Muscle of leg (tissue), 11 donors: ENCODE data around the gene SERPINB8. TPM values are rescaled to one million over a fixed set of nuclear protein-coding genes. Genes with fewer than 3 reads are reported as not detected.

Experiments used
- DNase-seq: peaks from one replicate; pipeline ENCODE4 v3.0.0; 2013
- H3K27ac ChIP-seq: one replicate; pipeline ENCODE4 v1.5.1; 2013; ENCODE audit warnings: mild to moderate bottlenecking, low read length, control low read depth
- H3K27me3 ChIP-seq: one replicate; pipeline ENCODE4 v1.6.1; 2013; ENCODE audit warnings: low read length; ENCODE audit not compliant: control insufficient read depth, insufficient read depth
- H3K36me3 ChIP-seq: one replicate; pipeline ENCODE4 v1.6.1; 2013; ENCODE audit warnings: low read length; ENCODE audit not compliant: control insufficient read depth, insufficient read depth
- H3K4me1 ChIP-seq: one replicate; pipeline ENCODE4 v1.6.1; 2013; ENCODE audit warnings: low read length; ENCODE audit not compliant: control insufficient read depth, insufficient read depth
- H3K4me3 ChIP-seq: one replicate; pipeline ENCODE4 v1.5.1; 2013; ENCODE audit warnings: low read length, control low read depth
- H3K9me3 ChIP-seq: replicated peaks from 2 replicates; pipeline ENCODE4 v1.6.1; 2013; ENCODE audit warnings: low read depth, low read length; ENCODE audit not compliant: control insufficient read depth
- WGBS: methylation state at CpG from one replicate; pipeline ENCODE4 v1.1.5; 2013; ENCODE audit warnings: missing lambda C conversion rate; ENCODE audit not compliant: insufficient coverage; 5-methylcytosine and 5-hydroxymethylcytosine counted together
- polyA plus RNA-seq, 8 donors: library from polyadenylated mRNA; unstranded; fragments of 120-200 nt; gene quantifications; one replicate each; pipeline versions ENCODE4 v1.2.1 to v1.2.3, GENCODE V29; 2013; ENCODE audit warnings: inconsistent platforms in 1 of 8, low replicate concordance in 1 of 8; ENCODE audit not compliant: insufficient read length in 8 of 8, insufficient read depth in 1 of 8
- total RNA-seq: library from RNA; stranded (reverse); fragments of 120-200 nt; gene quantifications from one replicate; pipeline ENCODE4 v1.2.4, GENCODE V29; 2013

The SERPINB8 gene
- total and polyA plus RNA-seq, 9 donors: 0.93 to 2.6 (median 1.6) TPM

DNA sequence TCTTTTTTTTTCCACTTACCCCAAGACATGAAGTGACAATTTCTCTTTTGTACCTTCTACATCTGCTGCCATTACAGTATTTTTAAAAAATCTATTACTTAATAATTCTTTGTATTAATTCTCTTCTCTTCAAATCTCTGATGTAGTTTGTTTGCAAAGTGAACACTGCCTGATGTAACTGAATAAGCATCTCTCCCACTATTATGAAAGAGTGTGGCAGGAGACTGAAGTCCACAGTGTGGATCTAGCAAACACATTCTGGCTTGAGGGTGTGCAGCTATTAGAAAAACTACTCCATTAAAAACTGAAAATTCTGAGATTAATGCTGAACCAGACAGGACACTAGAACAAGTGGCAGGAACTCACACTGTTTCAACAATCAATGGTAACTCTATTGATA lies 5.0 kb upstream of the SERPINB8 start:
- Histone ChIP-seq H3K4me1 (peaks cover 3% of the 10 kb centered on the region), H3K27me3 (peaks cover 10% of the 10 kb centered on the region), H3K9me3 (no peaks in the 10 kb centered on the region), H3K4me3 (no peak overlapping the region), H3K27ac (no peak overlapping the region), H3K36me3 (no peaks in the 10 kb centered on the region)
- DNase-seq: no peak

DNA sequence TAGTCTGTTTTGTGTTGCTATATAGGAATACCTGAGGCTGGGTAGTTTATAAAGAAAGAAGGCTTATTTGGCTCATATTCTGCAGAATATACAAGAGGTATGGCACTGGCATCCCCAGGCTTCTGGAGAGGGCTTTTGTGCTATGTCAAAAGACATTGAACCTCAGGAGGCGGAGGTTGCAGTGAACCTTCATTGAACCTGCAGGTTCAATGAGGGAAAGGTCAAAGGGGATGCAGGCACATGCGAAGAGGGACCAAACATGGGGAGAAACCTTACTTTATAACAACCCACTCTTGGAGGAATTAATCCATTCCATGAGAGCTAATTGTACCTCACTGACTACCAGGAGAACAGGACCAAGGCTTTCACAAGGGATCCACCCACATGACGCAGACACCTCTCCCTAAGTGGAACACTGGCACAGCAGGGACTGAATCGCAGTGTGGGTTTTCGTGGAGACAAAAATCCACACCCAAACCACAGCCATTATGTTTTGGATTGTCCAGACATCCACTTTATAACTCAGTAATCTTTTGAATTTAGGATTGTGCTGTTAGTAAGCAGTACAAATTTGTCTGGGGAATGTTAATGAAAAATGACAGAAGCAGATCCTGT lies 4.1 kb upstream of the SERPINB8 start:
- H3K9me3 ChIP-seq: no peaks in the 10 kb centered on the region
- H3K36me3 ChIP-seq: no peaks in the 10 kb centered on the region
- peaks cover 7% of the 10 kb centered on the region for H3K27me3 ChIP-seq
- H3K4me1 ChIP-seq: peaks cover 7% of the 10 kb centered on the region
- H3K27ac ChIP-seq: no peak overlapping the region
- DNase-seq: no peak
- WGBS: no CpG with 5 or more reads among the region's 5 CpGs
- H3K4me3 ChIP-seq: no peak overlapping the region

DNA sequence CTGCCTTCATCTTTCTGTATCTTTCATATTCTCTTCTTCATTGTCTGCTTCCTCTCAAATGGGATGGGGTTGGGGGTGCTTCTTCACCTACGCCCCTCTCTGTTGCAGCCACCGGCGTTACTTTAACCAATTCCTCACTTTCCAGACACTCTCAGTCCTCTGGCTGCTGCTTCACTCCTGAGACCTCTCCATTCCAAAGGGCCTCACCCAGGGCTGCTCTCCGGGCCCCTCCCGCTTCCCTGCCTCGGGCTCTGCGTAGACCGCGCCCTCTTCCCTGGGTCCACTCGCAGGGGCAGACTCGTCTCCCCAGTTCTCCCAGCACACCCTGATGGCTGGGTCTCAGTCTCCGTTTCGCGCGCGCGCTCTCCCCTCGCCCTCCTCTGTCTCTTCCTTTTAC lies 926 bp downstream of the SERPINB8 start:
- H3K9me3 ChIP-seq: no peaks in the 10 kb centered on the region

DNA sequence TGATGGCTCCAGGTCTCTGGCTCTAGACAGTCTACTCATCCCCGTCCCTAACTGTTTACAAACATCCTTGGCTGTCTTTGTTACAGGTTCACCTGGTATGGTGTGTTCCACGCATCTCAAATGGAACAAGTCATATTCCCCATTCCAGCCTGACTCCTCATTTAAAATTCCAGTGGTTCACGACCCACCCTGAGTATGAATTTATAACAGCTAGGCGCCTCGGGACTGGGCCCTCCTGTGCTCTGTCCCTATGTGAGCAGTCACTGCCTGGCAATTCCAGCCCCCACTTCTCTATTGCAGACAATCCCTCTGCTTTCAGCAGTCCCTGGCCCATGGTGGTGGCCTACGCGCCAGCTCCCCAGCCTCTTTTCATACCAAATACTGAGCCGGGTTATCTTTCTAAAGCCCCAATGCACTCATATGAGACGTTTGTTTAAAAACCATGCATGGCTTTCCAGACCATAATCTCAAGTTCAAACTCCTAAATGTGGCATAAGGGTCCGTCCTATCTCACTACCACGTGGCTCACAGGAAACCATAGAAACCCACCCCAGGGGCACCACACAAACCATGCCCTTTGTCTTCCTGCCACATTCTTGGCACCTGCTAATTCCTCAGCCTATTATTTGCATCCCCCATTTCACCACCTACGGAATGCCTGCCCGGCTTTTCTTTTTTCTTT lies 1.6 kb downstream of the SERPINB8 start:
- Histone ChIP-seq H3K36me3 (no peaks in the 10 kb centered on the region), H3K27ac (no peak overlapping the region), H3K4me3 (no peak overlapping the region), H3K27me3 (no peaks in the 10 kb centered on the region), H3K9me3 (no peaks in the 10 kb centered on the region), H3K4me1 (peaks cover 11% of the 10 kb centered on the region)
- 72% methylated on average over 11 of the region's 13 CpGs for WGBS
- DNase-seq: no peak

More for the DNA sequence above, 926 bp downstream of the SERPINB8 start:
- Histone ChIP-seq H3K4me3 (peak overlapping the region; percentile 84), H3K36me3 (no peaks in the 10 kb centered on the region), H3K27me3 (peaks cover 2% of the 10 kb centered on the region), H3K27ac (peak overlapping the region; percentile 87), H3K4me1 (peaks cover 11% of the 10 kb centered on the region)
- WGBS: 2% methylated on average over 12 of the region's 18 CpGs
- peak; percentile 39 for DNase-seq

DNA sequence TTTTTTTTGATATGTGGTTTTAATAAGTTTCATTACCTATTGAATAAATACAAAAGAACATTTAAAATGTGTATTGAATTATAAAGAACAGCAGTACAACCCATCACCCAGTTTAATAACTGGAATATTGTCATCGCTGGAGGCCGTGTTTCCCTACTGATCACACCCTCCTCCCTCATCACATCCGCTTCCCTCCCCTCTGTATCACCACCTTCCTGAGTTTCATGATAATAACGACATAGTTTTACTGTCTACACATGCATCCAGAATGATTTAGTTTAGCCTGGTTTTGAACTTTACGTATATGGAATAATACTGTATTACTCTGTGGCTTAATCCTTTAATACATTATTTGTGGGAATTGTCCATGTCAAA lies 2.1 kb downstream of the SERPINB8 start:
- Histone ChIP-seq H3K4me3 (no peak overlapping the region), H3K9me3 (no peaks in the 10 kb centered on the region), H3K4me1 (peaks cover 11% of the 10 kb centered on the region), H3K36me3 (no peaks in the 10 kb centered on the region), H3K27ac (no peak overlapping the region), H3K27me3 (no peaks in the 10 kb centered on the region)
- WGBS: 100% methylated on average over 1 of the region's 5 CpGs
- no peak for DNase-seq

DNA sequence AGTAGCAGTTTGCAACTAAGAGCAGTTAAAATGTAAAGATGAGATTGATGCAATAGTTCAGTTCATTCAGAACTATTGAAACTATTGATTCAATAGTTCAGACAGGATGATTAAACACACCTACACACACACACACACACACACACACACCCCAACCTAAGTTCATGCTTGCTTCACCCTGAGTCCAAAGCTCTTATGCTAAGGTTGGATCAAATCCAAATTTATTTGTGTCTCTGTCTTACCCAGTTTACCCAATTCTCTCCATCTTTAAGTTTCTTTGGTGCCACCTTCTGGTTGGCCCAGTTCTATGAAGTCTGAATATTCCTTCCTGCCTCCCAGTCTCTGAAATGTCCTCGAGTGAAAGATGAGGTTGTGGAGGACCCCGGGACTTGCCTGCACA lies 5.1 kb downstream of the SERPINB8 start:
- H3K27me3 ChIP-seq: no peaks in the 10 kb centered on the region
- H3K4me3 ChIP-seq: no peak overlapping the region
- H3K4me1 ChIP-seq: peaks cover 7% of the 10 kb centered on the region
- DNase-seq: no peak
- H3K9me3 ChIP-seq: no peaks in the 10 kb centered on the region
- no peaks in the 10 kb centered on the region for H3K36me3 ChIP-seq
- WGBS: no CpG with 5 or more reads among the region's 2 CpGs
- H3K27ac ChIP-seq: no peak overlapping the region

DNA sequence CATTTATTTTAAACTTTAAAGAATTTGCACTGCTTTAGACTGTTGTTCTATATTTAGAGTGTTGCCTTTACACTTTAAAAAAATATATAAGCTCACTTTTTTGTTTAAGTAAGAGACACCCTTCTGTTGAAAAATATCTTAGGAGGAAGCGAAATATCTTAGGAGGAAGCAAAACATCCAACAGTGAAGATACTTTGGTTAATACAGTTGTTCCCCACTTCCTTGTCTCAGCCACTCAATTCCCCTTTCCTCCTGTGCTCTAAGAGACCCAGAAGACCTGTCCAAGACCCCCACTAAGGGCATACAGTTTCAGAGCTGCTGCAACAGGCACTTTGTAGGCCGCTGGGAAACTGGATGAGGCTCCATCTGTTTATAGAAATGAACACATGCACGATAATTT lies 5.7 kb downstream of the SERPINB8 start:
- Histone ChIP-seq H3K27ac (no peak overlapping the region), H3K9me3 (no peaks in the 10 kb centered on the region), H3K4me1 (peaks cover 5% of the 10 kb centered on the region), H3K27me3 (no peaks in the 10 kb centered on the region), H3K36me3 (no peaks in the 10 kb centered on the region), H3K4me3 (no peak overlapping the region)
- WGBS: no CpG with 5 or more reads among the region's 3 CpGs
- peak; percentile 24 for DNase-seq

DNA sequence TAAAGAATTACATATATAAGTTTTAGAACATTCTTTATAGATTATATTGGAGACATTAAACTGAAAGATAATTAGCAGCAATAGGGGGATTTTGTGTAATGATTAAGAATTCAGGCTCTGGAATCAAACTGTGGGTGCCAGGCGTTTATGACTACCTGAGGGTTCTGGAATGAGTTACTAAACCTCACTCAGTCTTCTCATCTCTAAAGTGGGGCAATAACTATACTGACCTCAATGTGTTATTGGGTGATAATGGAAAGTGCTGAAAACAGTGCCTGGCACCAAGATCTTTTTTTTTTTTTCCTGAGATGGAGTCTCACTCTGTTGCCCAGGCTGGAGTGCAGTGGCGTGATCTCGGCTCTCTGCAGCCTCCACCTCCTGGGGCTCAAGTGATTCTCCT lies 7.2 kb downstream of the SERPINB8 start:
- Histone ChIP-seq H3K4me1 (no peaks in the 10 kb centered on the region), H3K9me3 (no peaks in the 10 kb centered on the region), H3K27me3 (no peaks in the 10 kb centered on the region), H3K4me3 (no peak overlapping the region), H3K27ac (no peak overlapping the region), H3K36me3 (no peaks in the 10 kb centered on the region)
- WGBS: 80% methylated on average over 2 of the region's 3 CpGs
- no peak for DNase-seq

DNA sequence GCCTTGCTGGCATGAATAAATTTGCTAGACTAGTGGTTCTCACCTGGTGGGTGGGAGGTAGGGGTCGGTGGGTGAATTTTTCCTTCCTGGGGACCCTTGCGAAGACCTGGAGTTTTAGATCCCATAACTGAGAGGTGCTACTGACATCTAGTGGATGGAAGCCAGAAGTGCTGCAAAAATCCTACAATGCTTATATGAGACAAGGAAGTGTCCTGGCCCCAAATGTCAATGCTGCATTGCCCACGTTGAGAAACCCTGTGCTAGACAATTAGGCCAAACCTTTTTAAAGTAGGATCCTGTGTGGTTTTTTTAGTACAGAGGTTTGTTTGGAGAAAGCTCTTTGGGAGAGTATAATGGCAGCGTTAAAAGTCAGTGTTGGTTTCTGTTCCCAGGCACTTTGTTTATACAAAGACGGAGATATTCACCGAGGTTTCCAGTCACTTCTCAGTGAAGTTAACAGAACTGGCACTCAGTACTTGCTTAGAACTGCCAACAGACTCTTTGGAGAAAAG lies 9.6 kb downstream of the SERPINB8 start:
- WGBS: 10% methylated on average over 2 of the region's 6 CpGs
- Histone ChIP-seq H3K27ac (no peak overlapping the region), H3K9me3 (no peaks in the 10 kb centered on the region), H3K36me3 (no peaks in the 10 kb centered on the region), H3K4me3 (no peak overlapping the region), H3K4me1 (no peaks in the 10 kb centered on the region), H3K27me3 (no peaks in the 10 kb centered on the region)
- peak; percentile 75 for DNase-seq

DNA sequence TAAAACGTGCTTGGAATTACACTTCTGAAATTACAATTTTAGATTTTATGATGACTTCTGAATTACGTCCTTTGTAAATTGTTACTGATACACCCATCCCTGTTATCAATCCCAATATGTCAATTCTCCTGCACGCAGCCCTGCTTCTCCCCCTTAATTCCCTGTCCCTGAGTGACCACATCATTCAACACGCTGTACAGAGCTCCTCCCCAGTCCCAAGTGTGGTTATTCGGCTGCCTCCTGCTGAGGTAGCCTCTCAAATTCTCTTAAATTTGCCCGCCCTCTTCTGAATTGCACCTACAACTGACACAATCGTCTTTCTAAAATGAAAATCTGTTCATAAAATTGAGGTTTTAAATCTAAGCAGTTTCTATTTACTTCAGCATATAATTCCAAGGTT lies 10.1 kb downstream of the SERPINB8 start:
- H3K27ac ChIP-seq: no peak overlapping the region
- 59% methylated on average over 4 of the region's 7 CpGs for WGBS
- no peaks in the 10 kb centered on the region for H3K36me3 ChIP-seq
- no peaks in the 10 kb centered on the region for H3K4me1 ChIP-seq
- no peak for DNase-seq
- no peak overlapping the region for H3K4me3 ChIP-seq
- no peaks in the 10 kb centered on the region for H3K9me3 ChIP-seq
- H3K27me3 ChIP-seq: no peaks in the 10 kb centered on the region
